HG02884 (cell line): ENCODE measurements around the gene ATP5PD.
"Not testable (repeated sequence)": the region's sequence is repeated elsewhere in the genome, so short reads cannot be mapped to it uniquely, and the experiment has no call there.

Experiments
- ATAC-seq: cut with Tn5 transposase; IDR thresholded peaks from one replicate; pipeline ENCODE4 v1.9.1; 2021; ENCODE audit warnings: mild to moderate bottlenecking, moderate library complexity; ENCODE audit not compliant: unreplicated experiment

Gene ATP5PD

GRCh38 chr17:75025398-75025734 is 21.4 kb downstream of the ATP5PD start:
- ATAC-seq: not testable (repeated sequence)

GRCh38 chr17:75024686-75025397 is 21.9 kb downstream of the ATP5PD start:
- ATAC-seq: no peak

GRCh38 chr17:75020331-75021110 is 26.2 kb downstream of the ATP5PD start:
- no peak for ATAC-seq

GRCh38 chr17:75019710-75020109 is 27.1 kb downstream of the ATP5PD start:
- ATAC-seq: no peak

GRCh38 chr17:75019146-75019545 is 27.6 kb downstream of the ATP5PD start:
- ATAC-seq: no peak

- no peak for ATAC-seq
These were observed 33.6 kb downstream of the ATP5PD start for GRCh38 chr17:75013092-75013559.

GRCh38 chr17:75012346-75013091 is 34.2 kb downstream of the ATP5PD start, which contains the start of gene MRPL58:
Gene MRPL58 (plus strand): TSS chr17:75012670. CDS start chr17:75012687, 17 bp downstream.
- peak; percentile 73 for ATAC-seq

- no peak for ATAC-seq
These were observed 34.7 kb downstream of the ATP5PD start for GRCh38 chr17:75012096-75012345.

- no peak for ATAC-seq
These were observed 35.2 kb downstream of the ATP5PD start for GRCh38 chr17:75011401-75012095.

- ATAC-seq: no peak
These were observed 35.9 kb downstream of the ATP5PD start for GRCh38 chr17:75010683-75011400.

- no peak for ATAC-seq
These were observed 37.5 kb downstream of the ATP5PD start for GRCh38 chr17:75009139-75009724.

- ATAC-seq: no peak
These were observed 38.4 kb downstream of the ATP5PD start for GRCh38 chr17:75008373-75008772.

GRCh38 chr17:75006653-75007052 is 40.1 kb downstream of the ATP5PD start:
- ATAC-seq: no peak

GRCh38 chr17:75006084-75006483 is 40.7 kb downstream of the ATP5PD start:
- ATAC-seq: not testable (repeated sequence)

GRCh38 chr17:75005291-75005690 is 41.5 kb downstream of the ATP5PD start:
- ATAC-seq: no peak

- ATAC-seq: no peak
These were observed 42.4 kb downstream of the ATP5PD start for GRCh38 chr17:75004371-75004770.

GRCh38 chr17:75003957-75004355 is 42.8 kb downstream of the ATP5PD start:
- ATAC-seq: no peak

- ATAC-seq: no peak
These were observed 43.5 kb downstream of the ATP5PD start for GRCh38 chr17:75003070-75003956.
